ENCODE measurements around the gene TTC32.

TTC32 gene

GRCh38 chr2:19848029-19848750, 53.6 kb downstream of the TTC32 start:
- no peak for DNase-seq

GRCh38 chr2:19847486-19847885, 54.3 kb downstream of the TTC32 start:
- no peak for DNase-seq
